ENCODE data around the gene LAGE3.
A peak's percentile ranks its signal among the peaks of the same experiment; 100 is the strongest.

LAGE3 gene

GRCh38 chrX:154431341-154431740 lies 47.7 kb downstream of the LAGE3 start:
- DNase-seq, result no peak

GRCh38 chrX:154430916-154431315 lies 48.2 kb downstream of the LAGE3 start:
- DNase-seq, result no peak

- DNase-seq, result no peak
Measured at GRCh38 chrX:154430479-154430878, 48.6 kb downstream of the LAGE3 start.

GRCh38 chrX:154429711-154430110 lies 49.4 kb downstream of the LAGE3 start:
- DNase-seq, result no peak

- peak; percentile 97 for DNase-seq
Measured at GRCh38 chrX:154428176-154429171, 50.6 kb downstream of the LAGE3 start, which contains the start of gene ATP6AP1. Gene ATP6AP1 (plus strand): TSS chrX:154428677. CDS start chrX:154428693, 16 bp downstream.
